GM10847 (cell line): ENCODE results near the gene ZNF462.

Experiments
- POLR2A ChIP-seq: IDR thresholded peaks from 2 replicates; pipeline ENCODE4 v1.6.1; 2011; ENCODE audit not compliant: insufficient read length; ENCODE audit errors: extremely low read depth

The ZNF462 gene

GRCh38 chr9:106892632-106893031 lies 29.7 kb downstream of the ZNF462 start:
- TF ChIP-seq POLR2A = no peak

GRCh38 chr9:106893088-106893487 lies 30.1 kb downstream of the ZNF462 start:
- no peak for TF ChIP-seq POLR2A

DNA sequence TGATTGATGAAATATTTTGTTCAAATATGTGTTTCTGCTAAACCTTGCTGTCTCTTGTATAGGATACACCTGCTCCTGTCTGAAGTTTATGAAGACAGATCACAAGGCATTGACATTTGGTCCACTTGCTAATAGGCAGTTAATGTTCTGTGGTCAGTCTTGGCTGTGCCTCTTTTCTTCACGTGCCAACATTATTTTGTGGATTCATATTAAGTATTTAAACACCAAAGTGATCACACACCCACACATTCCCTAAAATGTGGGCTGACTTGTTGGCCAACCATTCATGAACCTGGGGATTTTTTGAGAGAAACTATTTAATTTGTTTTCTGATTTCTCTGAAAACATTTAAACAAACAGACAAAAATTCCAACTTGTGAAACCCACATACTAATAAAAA lies 33.7 kb downstream of the ZNF462 start:
- no peak for TF ChIP-seq POLR2A

- no peak for TF ChIP-seq POLR2A
These were observed 34.3 kb downstream of the ZNF462 start for GRCh38 chr9:106897236-106897635.

DNA sequence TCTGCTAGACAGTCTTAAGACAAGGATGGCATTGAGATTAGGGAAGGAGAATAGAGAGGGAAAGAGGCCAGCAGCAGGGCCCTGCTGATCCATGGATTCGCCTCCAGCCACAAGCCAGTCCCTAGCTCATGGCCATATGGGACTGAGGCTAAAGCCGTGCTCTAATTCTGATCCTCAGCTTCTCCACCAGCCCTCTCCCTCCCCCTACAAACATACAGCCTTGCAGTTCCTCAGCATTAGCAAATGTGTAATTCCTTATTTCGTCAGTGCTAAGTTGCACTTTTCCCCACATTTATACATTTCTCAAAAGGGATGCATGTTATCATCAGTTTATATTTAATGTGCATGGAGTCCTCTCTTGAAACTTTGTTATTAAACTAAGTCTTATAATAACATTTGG lies 34.8 kb downstream of the ZNF462 start:
- TF ChIP-seq POLR2A = no peak

- no peak for TF ChIP-seq POLR2A
These were observed 43.2 kb downstream of the ZNF462 start for GRCh38 chr9:106906129-106906528.

- no peak for TF ChIP-seq POLR2A
These were observed 49.0 kb downstream of the ZNF462 start for GRCh38 chr9:106911951-106912350.

GRCh38 chr9:106913276-106913675 lies 50.3 kb downstream of the ZNF462 start:
- TF ChIP-seq POLR2A = no peak

DNA sequence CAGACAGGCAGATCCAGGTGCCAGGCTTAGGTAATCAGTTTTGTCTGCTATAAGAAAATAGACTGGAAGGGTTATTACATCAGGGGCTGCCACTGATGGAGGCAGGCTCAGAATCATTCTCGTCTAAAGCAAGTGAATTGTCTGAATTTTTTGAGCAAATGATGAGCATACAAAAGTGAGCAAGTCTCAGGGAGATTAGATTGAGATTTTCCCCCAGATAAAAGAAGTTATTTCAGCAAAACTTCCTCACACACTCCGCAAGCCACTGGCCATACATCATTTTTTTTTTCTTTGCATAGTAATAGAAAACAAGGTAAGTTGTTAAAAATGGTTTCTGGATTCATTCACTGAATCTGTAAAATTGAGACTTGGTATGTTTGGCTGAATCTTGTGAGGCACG lies 52.9 kb downstream of the ZNF462 start:
- no peak for TF ChIP-seq POLR2A

DNA sequence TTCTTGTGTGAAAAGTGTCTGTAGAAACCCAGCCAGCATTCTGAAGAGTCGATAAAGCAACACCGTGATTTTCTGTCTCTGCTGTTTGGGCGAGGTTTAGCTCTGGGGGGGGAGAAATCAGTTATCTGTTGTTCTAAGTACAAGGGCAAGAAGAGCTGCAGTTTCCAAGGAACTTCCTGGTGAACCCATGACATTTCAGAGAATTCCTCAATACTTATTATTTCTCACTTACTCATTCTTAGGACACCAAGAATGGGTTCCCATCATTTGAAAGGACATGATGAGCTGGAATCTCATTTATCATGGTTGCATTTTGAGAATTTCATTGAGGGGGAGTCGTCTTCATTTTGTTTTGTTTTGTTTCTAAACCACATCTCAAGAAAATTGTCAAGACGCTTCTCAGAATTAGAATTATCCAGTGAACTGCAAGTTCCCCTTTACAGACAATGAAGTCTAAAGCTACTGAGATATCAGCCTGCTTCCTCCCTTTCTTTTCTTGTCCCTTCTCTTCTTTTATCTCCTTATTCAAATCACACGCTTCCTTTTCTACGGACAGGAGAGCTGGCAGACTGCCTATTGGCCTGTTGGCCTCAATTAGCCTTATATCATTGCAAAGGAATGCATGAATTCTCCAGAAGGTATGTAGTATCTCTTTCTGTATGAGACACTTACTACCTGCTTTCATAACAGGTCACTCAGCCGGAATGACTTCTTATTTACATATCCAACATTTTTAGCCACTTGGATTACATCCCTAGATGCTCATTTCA lies 53.7 kb downstream of the ZNF462 start:
- no peak for TF ChIP-seq POLR2A

DNA sequence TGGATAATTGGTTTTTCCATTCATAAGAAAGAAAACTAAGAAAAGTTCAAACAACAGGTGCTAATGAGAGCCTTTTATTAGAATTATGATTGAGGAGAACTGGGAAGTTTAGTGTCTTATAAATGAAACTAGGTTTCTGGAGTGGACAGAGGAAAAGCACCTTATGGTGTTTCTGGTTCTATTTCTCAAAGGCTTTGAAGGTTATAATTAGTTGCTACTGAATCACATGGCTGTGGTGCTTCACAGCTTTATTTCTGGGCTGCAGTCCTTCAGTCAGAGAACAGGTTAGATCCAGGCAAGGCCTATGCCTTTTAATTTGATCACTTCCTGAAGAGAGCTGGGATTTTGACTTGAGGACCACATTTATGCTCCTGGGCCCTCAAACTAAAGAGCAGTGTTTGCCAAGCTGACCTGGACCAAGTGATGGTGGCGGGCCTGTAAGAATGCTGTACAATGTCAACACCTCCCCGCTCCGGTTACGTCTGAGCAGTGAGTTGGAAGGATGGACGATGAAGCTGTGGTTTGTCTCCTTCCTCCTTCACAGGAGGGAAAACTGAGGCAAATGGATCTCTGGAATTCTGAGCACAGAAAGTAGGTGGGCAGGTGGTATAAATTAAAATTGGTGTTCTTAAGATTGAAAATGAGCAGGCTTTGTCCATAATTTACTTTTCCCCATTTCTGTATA lies 56.0 kb downstream of the ZNF462 start:
- no peak for TF ChIP-seq POLR2A

- TF ChIP-seq POLR2A = no peak
These were observed 57.1 kb downstream of the ZNF462 start for GRCh38 chr9:106920091-106920490.

- TF ChIP-seq POLR2A = no peak
These were observed 57.8 kb downstream of the ZNF462 start for GRCh38 chr9:106920701-106921283.

- no peak for TF ChIP-seq POLR2A
These were observed 58.5 kb downstream of the ZNF462 start for GRCh38 chr9:106921341-106921899.

- TF ChIP-seq POLR2A = no peak
These were observed 59.1 kb downstream of the ZNF462 start for GRCh38 chr9:106922026-106922425.

DNA sequence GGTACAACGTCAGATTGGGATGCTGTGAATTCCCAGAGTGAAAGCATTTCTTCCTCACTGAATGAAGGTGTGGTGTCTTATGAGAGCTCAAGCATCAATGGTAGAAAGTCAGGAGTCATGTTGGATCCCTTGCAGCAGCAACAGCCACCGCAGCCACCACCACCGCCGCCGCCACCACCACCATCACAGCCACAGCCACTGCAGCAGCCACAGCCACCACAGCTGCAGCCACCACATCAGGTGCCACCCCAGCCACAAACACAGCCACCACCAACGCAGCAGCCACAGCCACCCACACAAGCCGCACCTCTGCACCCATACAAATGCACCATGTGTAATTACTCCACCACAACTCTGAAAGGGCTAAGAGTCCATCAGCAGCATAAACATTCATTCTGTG lies 62.4 kb downstream of the ZNF462 start:
- no peak for TF ChIP-seq POLR2A
